GM21528 (cell line): ENCODE results near the gene AMBRA1.

Experiments
- ATAC-seq: cut with Tn5 transposase; IDR thresholded peaks from one replicate; pipeline ENCODE4 v1.9.1; 2021; ENCODE audit warnings: mild to moderate bottlenecking, moderate library complexity; ENCODE audit not compliant: unreplicated experiment, low FRiP score

The AMBRA1 gene

DNA sequence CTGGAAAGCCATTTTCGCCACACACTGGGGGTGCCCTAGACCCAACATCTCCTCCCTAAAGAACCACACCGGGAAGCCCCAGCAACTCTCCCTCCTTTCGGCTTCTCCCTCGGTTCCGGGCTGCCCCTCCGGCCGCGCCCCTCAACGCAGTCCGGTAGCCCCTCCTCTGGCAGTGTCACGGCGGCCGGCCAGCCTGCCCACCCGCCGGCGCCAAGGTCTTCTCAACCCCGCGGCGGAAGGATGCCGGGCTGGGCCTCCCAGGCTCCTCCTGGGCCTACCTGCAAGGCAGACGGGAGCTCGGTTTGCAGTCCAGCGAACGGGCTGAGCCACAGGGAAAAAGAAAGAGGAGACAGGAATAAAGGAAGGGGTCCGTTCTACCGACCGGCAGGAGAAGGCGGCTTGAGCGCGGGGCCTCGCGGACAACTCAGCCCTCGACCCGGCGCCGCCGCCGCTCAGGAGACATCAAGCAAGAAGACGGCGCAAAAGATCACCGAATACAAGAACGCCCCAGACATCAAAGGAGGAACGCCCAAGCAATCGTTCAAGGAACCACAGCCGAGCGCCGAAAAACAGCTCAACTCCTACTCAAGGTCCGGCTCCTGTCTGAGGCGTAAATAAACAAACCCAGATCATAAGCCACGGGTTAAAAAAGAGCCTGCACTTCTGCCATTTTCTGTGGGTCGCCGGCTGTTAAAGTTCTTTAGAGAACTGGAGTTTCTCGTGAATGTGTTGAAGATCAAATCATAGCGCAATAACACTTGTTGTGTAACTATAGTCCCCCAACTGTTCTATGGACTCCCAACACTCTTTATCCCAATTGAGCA, at the start of gene AMBRA1:
AMBRA1 (minus strand) TSS at position 474 of the 824 bp plus-strand sequence. CDS start 45,643 bp downstream, outside the sequence.
- ATAC-seq: peak; percentile 78

GRCh38 chr11:46643531-46643930, 49.7 kb upstream of the AMBRA1 start:
- no peak for ATAC-seq

DNA sequence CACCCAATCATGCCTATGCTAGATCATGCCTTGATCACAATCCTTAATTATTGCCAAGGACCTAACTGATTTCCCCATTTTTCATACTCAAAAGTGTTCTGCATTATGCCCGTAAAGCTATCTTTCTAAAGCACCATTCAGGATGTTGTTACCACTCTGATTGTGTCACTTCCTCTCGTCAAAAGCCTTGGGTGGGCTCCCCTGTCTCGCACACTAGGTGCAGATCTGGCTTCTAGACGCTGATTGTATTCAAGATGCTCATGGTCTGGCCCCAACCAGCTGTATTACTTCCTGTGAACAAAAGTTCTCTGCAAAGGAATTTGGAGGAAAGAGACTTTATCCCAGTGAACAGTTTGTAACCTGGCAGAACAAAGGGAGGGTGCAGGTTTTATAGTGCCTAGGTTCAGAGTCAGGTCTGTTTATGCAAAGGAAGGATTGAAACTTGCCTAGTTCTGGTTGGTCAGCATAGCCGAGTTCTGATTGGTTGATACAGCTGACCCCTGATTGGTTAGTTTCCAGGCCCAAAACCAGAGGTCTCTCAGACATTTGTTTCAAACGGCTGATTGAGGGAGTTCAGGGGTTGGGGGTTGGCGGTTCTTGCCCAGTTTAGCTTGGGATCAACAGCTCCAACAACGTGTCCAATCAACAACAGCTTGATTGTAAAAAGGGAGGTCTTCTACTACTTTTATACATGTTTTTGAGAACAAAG, 49.0 kb upstream of the AMBRA1 start:
- ATAC-seq: no peak

GRCh38 chr11:46641639-46642038, 47.8 kb upstream of the AMBRA1 start:
- ATAC-seq: no peak

DNA sequence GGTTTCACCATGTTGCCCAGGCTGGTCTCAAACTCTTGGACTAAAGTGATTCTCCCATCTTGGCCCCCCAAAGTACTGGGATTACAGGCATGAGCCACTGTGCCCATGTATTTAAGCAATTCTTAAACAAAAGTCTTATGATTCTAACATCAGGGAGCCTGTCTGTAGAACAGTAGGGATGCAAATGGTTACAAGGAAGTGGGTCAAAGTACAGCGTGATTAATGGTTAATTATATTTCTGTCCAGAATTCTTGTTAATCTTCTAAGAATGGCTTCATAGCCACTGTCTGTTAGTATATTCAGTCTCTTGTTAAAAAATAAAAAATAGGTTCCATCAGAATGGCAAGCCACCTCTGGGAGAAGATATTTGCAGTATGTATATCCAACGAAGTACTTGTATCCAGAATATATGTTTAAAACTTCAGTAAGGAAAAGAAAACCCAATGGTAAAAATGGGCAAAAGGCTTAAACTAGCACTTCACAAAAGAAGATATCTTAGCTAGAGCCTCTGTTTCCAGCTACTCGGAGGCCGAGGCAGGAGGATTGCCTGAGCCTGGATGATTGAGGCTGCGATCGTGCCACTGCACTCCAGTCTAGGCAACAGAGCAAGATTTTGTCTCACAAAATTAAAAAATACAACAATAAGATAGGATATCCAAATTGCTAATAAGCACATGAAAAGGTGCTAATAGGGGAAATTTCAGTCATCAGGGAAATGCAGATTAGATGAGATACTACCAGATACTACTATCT, 46.4 kb upstream of the AMBRA1 start:
- ATAC-seq: no peak

- ATAC-seq: no peak
Measured at GRCh38 chr11:46639197-46639839, 45.5 kb upstream of the AMBRA1 start.

- no peak for ATAC-seq
Measured at GRCh38 chr11:46637546-46637945, 43.7 kb upstream of the AMBRA1 start.

DNA sequence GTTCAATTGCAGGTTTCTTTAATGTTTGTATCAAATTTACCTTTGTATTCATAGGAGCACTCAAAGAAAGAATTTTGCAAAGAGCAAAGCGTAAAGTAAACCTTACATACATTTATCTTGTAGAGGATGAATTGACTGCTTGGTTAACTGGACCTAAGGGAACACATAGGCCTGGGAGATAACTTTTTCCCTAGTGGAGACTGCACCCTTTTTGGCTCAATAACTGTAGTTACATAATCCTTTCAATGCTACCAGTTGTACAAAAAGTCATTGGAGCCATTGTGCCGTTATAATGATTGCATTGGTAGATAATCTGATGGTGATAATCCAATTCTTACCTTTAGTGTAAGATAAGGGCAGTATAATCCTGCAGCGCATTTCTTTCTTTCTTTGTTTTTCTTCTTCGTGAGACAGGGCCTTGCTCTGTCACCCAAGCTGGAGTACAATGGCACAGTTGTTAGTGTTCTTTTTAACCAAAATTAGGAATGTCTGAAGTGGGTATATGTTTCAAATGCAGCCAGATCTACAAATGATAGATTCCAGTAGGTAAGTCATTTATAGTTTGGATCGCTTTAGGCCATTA, 41.8 kb upstream of the AMBRA1 start:
- no peak for ATAC-seq

DNA sequence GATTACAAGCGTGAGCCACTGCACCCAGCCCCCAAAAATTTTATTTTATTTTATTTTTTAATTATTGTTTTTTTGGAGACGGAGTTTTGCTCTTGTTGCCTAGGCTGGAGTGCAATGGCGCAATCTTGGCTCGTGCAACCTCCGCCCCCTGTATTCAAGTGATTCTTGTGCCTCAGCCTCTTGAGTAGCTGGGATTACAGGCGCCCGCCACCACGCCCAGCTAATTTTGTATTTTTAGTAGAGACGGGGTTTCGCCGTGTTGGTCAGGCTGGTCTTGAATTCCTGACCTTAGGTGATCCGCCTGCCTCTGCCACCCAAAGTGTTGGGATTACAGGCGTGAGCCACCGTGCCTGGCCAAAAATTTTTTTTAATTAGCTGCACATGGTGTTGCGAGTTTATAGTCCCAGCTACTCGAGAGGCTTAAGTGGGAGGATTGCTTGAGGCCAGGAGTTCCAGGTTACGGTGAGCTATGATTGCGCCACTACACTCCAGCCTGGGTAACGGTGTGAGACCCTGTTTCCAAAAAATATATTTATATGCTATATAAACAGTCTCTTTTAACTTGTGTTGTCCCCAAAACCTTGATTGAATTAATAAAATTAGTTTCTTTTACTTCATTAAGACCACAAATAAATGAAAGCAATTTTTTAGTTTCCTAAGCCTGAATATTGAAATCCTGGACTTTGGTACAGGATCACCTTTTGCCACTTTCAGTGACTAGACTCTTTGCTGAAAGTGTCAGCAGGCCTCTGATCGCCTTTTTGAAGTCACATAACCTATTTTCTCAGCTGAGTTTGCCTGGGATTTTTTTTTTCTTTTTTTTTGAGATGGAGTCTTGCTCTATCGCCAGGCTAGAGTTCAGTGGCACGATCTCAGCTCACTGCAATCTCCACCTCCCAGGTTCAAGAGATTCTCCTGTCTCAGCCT, 39.7 kb upstream of the AMBRA1 start:
- ATAC-seq: no peak

GRCh38 chr11:46632502-46632901, 38.7 kb upstream of the AMBRA1 start:
- ATAC-seq: no peak

DNA sequence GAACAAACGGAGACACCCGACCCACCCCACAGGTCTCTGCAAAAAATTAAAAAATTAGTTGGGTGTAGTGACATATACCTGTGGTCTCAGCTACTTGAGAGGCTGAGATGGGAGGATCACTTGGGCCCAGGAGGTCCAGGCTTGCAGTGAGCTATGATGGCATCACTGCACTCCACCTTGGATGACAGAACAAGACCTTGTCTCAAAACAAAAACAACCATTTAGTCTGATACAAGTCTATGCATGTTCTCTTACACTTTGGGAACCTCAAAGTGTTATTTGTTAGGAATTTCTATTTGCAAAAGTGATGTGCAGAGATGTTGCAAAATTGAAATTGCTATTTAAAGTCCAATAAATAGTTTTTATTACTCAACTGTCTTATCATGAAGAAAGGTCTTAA, 37.9 kb upstream of the AMBRA1 start:
- ATAC-seq: no peak

GRCh38 chr11:46630237-46630636, 36.4 kb upstream of the AMBRA1 start:
- ATAC-seq: no peak

DNA sequence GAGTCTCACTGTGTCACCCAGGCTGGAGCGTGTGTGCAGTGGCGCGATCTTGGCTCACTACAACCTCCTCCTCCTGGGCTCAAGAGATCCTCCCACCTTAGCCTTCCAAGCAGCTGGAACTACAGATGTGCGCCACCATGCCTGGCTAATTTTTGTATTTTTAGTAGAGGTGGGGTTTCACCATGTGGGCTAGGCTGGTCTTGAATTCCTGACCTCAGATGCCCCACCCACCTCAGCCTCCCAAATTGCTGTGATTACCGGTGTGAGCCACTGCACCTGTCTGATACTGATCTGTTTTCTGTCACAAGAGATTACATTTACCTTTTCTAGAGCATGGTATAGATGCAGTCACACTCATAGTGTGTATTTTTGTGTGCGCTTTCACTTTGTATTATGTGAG, 35.1 kb upstream of the AMBRA1 start:
- ATAC-seq: no peak

- ATAC-seq: no peak
Measured at GRCh38 chr11:46625406-46625805, 31.6 kb upstream of the AMBRA1 start.

DNA sequence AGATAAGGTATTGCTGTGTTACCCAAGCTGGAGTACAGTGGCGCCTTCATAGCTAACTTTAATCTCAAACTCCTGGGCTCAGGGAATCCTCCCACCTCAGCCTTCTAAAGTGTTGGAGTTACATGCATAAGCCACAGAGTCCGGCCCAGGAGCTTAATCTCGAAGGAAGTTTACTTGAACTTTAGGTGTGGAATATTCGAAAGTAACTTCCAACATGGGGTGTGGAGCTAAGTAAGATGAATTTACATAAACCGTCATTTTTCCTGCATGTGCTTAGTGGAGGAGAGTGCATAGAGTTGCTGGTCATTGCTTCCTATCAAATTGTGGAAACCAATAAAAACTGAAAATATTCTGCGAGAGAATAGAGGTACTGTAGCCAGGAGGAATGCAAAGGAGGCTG, 25.0 kb upstream of the AMBRA1 start:
- ATAC-seq: no peak

GRCh38 chr11:46617972-46618314, 24.1 kb upstream of the AMBRA1 start:
- ATAC-seq: no peak

GRCh38 chr11:46617134-46617971, 23.5 kb upstream of the AMBRA1 start, which contains the start of the genes ATG13 and HARBI1:
Gene ATG13, plus strand, starts transcription at chr11:46617553. Its CDS starts 26,739 bp downstream, at chr11:46644292.
Gene HARBI1, minus strand, starts transcription at chr11:46617227. Its CDS starts 990 bp downstream, at chr11:46616237.
- ATAC-seq: peak; percentile 92

GRCh38 chr11:46616551-46617133, 22.8 kb upstream of the AMBRA1 start:
- ATAC-seq: no peak
